ENCODE measurements around the gene C14orf93.
"Not testable (repeated sequence)": the region's sequence is repeated elsewhere in the genome, so short reads cannot be mapped to it uniquely, and the experiment has no call there.

Gene C14orf93

GRCh38 chr14:23013749-23014054, 3.8 kb upstream of the C14orf93 start:
- not testable (repeated sequence) for H3K9ac ChIP-seq (ENCODE audit: low read depth, low read length); H3K27ac ChIP-seq (ENCODE audit: low read depth, low read length); H3K36me3 ChIP-seq (ENCODE audit: insufficient read depth, low read length); H3K27me3 ChIP-seq (ENCODE audit: insufficient read depth, low read length); H3K9me3 ChIP-seq (ENCODE audit: insufficient read depth, low read depth, low read length); H3K4me3 ChIP-seq (ENCODE audit: low read length)
- peaks cover 11% of the 10 kb centered on the region for H3K4me1 ChIP-seq (ENCODE audit: insufficient read depth, low read length)
- 92% methylated on average over 5 of the region's 5 CpGs for WGBS

- no peak overlapping the region for H3K4me3 ChIP-seq (ENCODE audit: low read length)
- H3K27me3 ChIP-seq (ENCODE audit: insufficient read depth, low read length): no peaks in the 10 kb centered on the region
- H3K9me3 ChIP-seq (ENCODE audit: insufficient read depth, low read depth, low read length): no peaks in the 10 kb centered on the region
- WGBS: 87% methylated on average over 6 of the region's 6 CpGs
- H3K36me3 ChIP-seq (ENCODE audit: insufficient read depth, low read length): no peaks in the 10 kb centered on the region
- H3K4me1 ChIP-seq (ENCODE audit: insufficient read depth, low read length): peaks cover 11% of the 10 kb centered on the region
- H3K27ac ChIP-seq (ENCODE audit: low read depth, low read length): no peak overlapping the region
- no peak overlapping the region for H3K9ac ChIP-seq (ENCODE audit: low read depth, low read length)
Observed at GRCh38 chr14:23013054-23013748, 3.3 kb upstream of the C14orf93 start.

- WGBS: 60% methylated on average over 8 of the region's 8 CpGs
- peak overlapping the region; percentile 62; the same call in 1 of the 2 replicates for H3K9ac ChIP-seq (ENCODE audit: low read depth, low read length)
Observed at GRCh38 chr14:23009483-23009938, 432 bp downstream of the C14orf93 start.

GRCh38 chr14:23008831-23009230, 1.1 kb downstream of the C14orf93 start:
- peaks cover 21% of the 10 kb centered on the region for H3K4me1 ChIP-seq (ENCODE audit: insufficient read depth, low read length)

More at GRCh38 chr14:23009483-23009938, 432 bp downstream of the C14orf93 start:
- H3K4me3 ChIP-seq (ENCODE audit: low read length): peak overlapping the region; percentile 59
- H3K27ac ChIP-seq (ENCODE audit: low read depth, low read length): no peak overlapping the region
- H3K4me1 ChIP-seq (ENCODE audit: insufficient read depth, low read length): peaks cover 21% of the 10 kb centered on the region
- H3K36me3 ChIP-seq (ENCODE audit: insufficient read depth, low read length): no peaks in the 10 kb centered on the region
- no peaks in the 10 kb centered on the region for H3K9me3 ChIP-seq (ENCODE audit: insufficient read depth, low read depth, low read length)
- H3K27me3 ChIP-seq (ENCODE audit: insufficient read depth, low read length): no peaks in the 10 kb centered on the region

GRCh38 chr14:23006544-23007419, 3.2 kb downstream of the C14orf93 start:
- Histone ChIP-seq H3K9me3 (ENCODE audit: insufficient read depth, low read depth, low read length) (no peaks in the 10 kb centered on the region), H3K9ac (ENCODE audit: low read depth, low read length) (peak overlapping the region; percentile 92), H3K4me1 (ENCODE audit: insufficient read depth, low read length) (peaks cover 21% of the 10 kb centered on the region), H3K27ac (ENCODE audit: low read depth, low read length) (peak overlapping the region; percentile 92), H3K36me3 (ENCODE audit: insufficient read depth, low read length) (no peaks in the 10 kb centered on the region), H3K27me3 (ENCODE audit: insufficient read depth, low read length) (no peaks in the 10 kb centered on the region), H3K4me3 (ENCODE audit: low read length) (peak overlapping the region; percentile 75)
- 1% methylated on average over 62 of the region's 62 CpGs for WGBS

More at GRCh38 chr14:23008831-23009230, 1.1 kb downstream of the C14orf93 start:
- no peaks in the 10 kb centered on the region for H3K27me3 ChIP-seq (ENCODE audit: insufficient read depth, low read length)
- WGBS: 94% methylated on average over 3 of the region's 3 CpGs
- H3K9me3 ChIP-seq (ENCODE audit: insufficient read depth, low read depth, low read length): no peaks in the 10 kb centered on the region
- no peaks in the 10 kb centered on the region for H3K36me3 ChIP-seq (ENCODE audit: insufficient read depth, low read length)
- no peak overlapping the region for H3K4me3 ChIP-seq (ENCODE audit: low read length)
- no peak overlapping the region for H3K27ac ChIP-seq (ENCODE audit: low read depth, low read length)
- no peak overlapping the region for H3K9ac ChIP-seq (ENCODE audit: low read depth, low read length)

- no peaks in the 10 kb centered on the region for H3K27me3 ChIP-seq (ENCODE audit: insufficient read depth, low read length)
- H3K9ac ChIP-seq (ENCODE audit: low read depth, low read length): peak overlapping the region; percentile 92
- WGBS: 96% methylated on average over 4 of the region's 5 CpGs
- no peaks in the 10 kb centered on the region for H3K36me3 ChIP-seq (ENCODE audit: insufficient read depth, low read length)
- H3K4me3 ChIP-seq (ENCODE audit: low read length): peak overlapping the region; percentile 75
- no peaks in the 10 kb centered on the region for H3K9me3 ChIP-seq (ENCODE audit: insufficient read depth, low read depth, low read length)
- H3K4me1 ChIP-seq (ENCODE audit: insufficient read depth, low read length): peaks cover 21% of the 10 kb centered on the region
- H3K27ac ChIP-seq (ENCODE audit: low read depth, low read length): peak overlapping the region; percentile 92
Observed at GRCh38 chr14:23006188-23006534, 3.8 kb downstream of the C14orf93 start.

GRCh38 chr14:23005451-23006187, 4.3 kb downstream of the C14orf93 start:
- Histone ChIP-seq H3K27me3 (ENCODE audit: insufficient read depth, low read length) (no peaks in the 10 kb centered on the region), H3K36me3 (ENCODE audit: insufficient read depth, low read length) (no peaks in the 10 kb centered on the region), H3K9ac (ENCODE audit: low read depth, low read length) (peak overlapping the region; percentile 92; the same call in 1 of the 2 replicates), H3K4me1 (ENCODE audit: insufficient read depth, low read length) (peaks cover 21% of the 10 kb centered on the region), H3K4me3 (ENCODE audit: low read length) (peak overlapping the region; percentile 75; the same call in 1 of the 2 replicates), H3K9me3 (ENCODE audit: insufficient read depth, low read depth, low read length) (no peaks in the 10 kb centered on the region), H3K27ac (ENCODE audit: low read depth, low read length) (no peak overlapping the region)
- WGBS: 94% methylated on average over 3 of the region's 3 CpGs

GRCh38 chr14:23004274-23004673, 5.7 kb downstream of the C14orf93 start:
- H3K27me3 ChIP-seq (ENCODE audit: insufficient read depth, low read length); H3K27ac ChIP-seq (ENCODE audit: low read depth, low read length); H3K4me3 ChIP-seq (ENCODE audit: low read length); H3K36me3 ChIP-seq (ENCODE audit: insufficient read depth, low read length); H3K9ac ChIP-seq (ENCODE audit: low read depth, low read length); H3K9me3 ChIP-seq (ENCODE audit: insufficient read depth, low read depth, low read length): not testable (repeated sequence)
- H3K4me1 ChIP-seq (ENCODE audit: insufficient read depth, low read length): peaks cover 11% of the 10 kb centered on the region
- 94% methylated on average over 4 of the region's 4 CpGs for WGBS

GRCh38 chr14:23002592-23002991, 7.4 kb downstream of the C14orf93 start:
- Histone ChIP-seq H3K9ac (ENCODE audit: low read depth, low read length) (no peak overlapping the region), H3K9me3 (ENCODE audit: insufficient read depth, low read depth, low read length) (no peaks in the 10 kb centered on the region), H3K27me3 (ENCODE audit: insufficient read depth, low read length) (no peaks in the 10 kb centered on the region), H3K4me3 (ENCODE audit: low read length) (no peak overlapping the region), H3K36me3 (ENCODE audit: insufficient read depth, low read length) (no peaks in the 10 kb centered on the region; the same call in 1 of the 2 replicates), H3K27ac (ENCODE audit: low read depth, low read length) (no peak overlapping the region), H3K4me1 (ENCODE audit: insufficient read depth, low read length) (peaks cover 9% of the 10 kb centered on the region)
- 98% methylated on average over 2 of the region's 3 CpGs for WGBS

GRCh38 chr14:23000860-23001259, 9.1 kb downstream of the C14orf93 start:
- 91% methylated on average over 2 of the region's 2 CpGs for WGBS
- Histone ChIP-seq H3K9ac (ENCODE audit: low read depth, low read length) (no peak overlapping the region), H3K9me3 (ENCODE audit: insufficient read depth, low read depth, low read length) (no peaks in the 10 kb centered on the region), H3K36me3 (ENCODE audit: insufficient read depth, low read length) (no peaks in the 10 kb centered on the region; the same call in 1 of the 2 replicates), H3K27me3 (ENCODE audit: insufficient read depth, low read length) (no peaks in the 10 kb centered on the region), H3K4me1 (ENCODE audit: insufficient read depth, low read length) (no peaks in the 10 kb centered on the region; the same call in 1 of the 2 replicates), H3K4me3 (ENCODE audit: low read length) (no peak overlapping the region), H3K27ac (ENCODE audit: low read depth, low read length) (no peak overlapping the region)
